HUDEP-2 (cell line): ENCODE data around the gene CALR.

Source experiments
- DNase-seq, 76 experiments: peaks; one replicate each; lab custom pipeline; 2025; ENCODE audit not compliant: unreplicated experiment in 76 of 76; lab: John Stamatoyannopoulos, UW

CALR gene

DNA sequence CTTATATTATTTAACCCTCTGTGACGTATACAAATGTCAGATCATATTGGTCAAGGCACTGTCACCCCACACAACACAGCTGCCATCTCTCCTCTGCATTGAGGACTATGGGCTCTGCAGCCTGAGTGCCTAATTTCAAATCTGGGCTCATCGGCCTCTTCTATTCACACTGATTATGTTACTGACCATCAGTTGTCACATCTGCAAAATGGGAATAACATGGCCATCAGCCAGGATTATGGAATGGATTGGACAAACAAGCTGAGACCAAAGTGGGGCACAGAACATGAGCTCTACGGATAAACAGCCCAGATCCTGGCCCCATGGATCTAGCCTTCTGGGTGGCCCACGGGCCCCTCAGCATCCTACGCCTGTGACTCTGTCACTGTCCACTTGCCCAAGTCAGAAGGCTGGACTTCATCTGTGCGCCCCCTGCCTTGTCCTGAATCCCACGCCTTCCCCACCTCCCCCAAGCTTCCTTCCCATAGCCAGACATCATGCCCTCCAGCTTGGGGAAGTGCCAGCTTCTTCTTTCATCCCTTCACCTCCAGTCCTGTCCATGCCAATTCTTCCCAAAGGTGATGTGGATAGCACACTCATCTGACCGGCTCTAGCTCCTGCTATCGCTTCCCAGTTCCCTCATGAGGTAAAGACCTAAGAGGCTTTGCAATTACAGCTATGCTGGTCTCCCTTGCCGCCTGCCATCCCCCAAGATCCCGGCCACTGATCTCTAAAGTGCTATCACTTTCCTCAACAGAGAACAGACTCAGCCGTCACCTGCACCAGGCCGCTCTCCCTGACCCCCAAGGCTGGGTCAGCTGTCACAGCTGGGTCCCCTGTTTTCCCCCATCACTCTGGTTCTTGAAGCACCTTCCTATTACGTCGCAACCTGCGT lies 5.8 kb upstream of the CALR start:
- DNase-seq: peak in 4 of 76 experiments; percentile 24 to 56 (median 42)

DNA sequence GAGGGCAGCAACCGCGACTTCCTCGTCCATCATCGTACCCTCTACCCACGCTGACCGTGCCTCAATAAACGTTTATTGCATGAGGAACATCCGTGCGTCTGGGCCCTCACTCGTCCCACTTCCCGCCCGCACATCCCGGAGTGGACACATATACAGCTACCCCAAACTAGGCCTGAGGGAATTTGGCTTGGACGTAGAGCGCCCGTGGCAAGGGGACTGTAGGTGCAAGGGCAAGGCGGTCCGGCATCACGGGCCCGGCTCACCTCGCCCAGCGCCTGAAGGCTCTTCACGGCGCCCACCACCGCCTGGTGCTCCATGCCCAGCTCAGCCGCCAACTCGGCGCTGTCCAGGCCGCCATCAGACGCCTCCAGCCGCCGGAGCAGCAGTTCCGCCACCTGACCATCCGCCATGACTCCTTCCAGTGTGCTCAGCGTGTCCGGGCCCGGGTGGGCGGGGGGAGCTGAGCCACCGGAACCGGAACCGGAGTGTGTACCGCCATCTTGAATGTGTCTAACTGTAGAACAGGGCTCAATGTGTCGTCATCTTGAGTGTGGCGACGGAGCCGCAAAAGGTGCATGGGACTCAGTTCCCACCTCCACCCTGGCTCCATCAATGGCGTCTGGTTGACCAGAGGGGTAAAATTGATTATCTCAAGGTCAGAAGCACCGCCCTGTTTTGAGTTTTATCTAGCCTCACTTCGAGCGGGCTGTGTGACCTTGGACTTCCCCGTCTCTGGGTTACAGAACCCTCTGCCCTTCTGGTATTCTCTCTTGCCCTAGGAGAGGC lies 4.9 kb upstream of the CALR start, which contains the start of gene FARSA:
Gene FARSA, minus strand, starts transcription at position 425 of the 786 bp plus-strand sequence. Its CDS starts 15 bp downstream, at position 410.
- peak in 74 of 76 experiments; percentile 62 to 97 (median 91) for DNase-seq

DNA sequence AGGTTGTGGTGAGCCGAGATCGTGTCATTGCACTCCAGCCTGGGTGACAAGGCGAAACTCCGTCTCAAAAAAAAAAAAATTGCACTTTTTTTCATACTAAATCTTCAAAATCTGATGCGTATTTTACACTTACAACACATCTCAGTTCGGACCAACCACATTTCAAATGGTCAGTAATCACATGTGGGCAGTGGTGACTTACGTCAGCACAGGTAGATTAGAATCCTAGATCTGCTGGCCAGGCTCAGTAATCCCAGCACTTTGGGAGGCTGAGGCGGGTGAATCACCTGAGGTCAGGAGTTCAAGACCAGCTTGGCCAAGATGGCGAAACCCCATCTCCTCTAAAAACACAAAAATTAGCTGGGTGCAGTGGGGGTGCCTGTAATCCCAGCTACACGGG lies 3.3 kb upstream of the CALR start:
- no peak for DNase-seq

DNA sequence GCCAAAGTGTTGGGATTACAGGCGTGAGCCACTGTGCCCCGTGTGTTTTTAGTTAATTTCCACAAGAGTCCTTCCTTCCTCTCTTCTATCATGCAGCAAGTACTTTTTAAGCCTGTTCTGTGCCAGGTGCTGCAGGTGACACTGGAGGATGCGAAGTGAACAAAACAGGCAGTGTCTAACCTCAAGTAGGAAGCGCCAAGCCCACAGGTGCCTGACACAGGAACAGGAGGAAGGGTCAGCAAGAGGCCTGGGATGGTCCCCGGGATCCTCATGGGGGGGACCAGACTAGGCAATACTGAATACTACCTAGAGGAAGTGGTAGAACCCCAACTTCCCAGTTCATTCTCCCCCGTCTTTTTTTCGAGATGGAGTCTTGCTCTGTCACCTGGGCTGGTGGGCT lies 1.8 kb upstream of the CALR start:
- DNase-seq: peak in 1 of 76 experiments; percentile 41

DNA sequence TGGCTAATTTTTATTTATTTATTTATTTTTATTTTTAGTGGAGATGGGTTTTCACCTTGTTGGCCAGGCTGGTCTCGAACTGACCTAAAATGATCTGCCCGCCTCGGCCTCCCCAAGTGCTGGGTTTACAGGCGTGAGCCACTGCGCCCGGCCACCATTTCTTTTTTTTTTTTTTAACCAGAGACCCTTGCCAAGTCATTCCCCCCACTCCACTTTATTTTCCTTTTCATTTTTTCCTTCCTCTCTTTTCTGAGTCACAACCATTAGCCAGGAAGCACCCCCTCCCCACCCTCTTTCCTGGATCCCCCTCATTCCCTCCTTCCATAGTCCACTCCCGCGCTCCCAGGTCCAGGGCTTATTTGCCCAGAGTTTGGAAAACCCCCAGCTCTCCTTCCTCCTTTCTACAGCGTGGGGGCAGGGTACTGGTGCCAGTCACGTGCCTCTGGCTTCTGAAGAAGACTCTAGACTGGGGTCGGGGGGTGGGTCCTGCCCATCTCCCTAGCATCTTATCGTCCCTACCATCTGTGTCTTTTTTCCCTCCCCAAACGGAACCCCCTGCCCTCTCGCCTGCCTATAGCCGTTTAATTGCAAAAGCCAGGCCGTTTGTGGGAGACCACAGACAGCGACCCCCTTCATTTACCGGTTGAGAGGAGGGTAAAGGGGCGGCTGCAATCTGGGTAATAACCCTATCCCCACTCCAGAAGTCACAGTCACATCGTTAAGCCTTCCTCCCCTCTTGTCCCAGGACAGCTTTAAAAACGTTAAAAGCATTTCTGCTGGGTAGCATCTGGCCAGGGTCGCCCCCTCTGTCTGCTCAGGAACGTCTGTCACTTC lies 1.1 kb upstream of the CALR start:
- DNase-seq: peak in 66 of 76 experiments; percentile 29 to 98 (median 66)

DNA sequence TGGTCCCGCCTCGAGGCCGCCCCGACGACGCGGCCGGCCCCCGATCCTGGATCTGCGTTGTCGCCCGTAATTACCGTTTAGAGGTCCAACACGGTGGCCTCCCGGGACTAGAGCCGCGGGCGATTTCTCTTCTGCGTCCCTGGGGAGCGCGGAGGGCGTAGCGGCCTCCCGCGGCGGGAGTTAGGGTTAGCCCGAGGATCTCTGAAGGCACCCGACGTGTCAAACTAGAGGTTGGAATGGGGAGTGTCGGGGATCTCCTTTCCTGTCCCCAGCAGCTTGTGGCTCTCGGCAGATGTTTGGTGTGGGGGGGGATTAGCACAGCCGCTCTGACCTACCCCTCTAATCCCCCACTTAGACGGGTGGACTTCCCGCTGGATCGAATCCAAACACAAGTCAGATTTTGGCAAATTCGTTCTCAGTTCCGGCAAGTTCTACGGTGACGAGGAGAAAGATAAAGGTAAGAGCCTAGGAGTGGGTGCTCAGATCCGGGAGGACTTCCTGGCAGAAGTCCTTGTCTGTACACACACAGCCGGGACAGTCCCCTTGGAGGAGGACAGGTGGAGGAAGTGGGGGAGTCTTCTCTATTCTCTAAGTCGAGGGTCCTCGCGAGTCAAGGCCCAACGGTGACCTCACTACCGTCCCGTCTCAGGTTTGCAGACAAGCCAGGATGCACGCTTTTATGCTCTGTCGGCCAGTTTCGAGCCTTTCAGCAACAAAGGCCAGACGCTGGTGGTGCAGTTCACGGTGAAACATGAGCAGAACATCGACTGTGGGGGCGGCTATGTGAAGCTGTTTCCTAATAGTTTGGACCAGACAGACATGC lies 581 bp downstream of the CALR start:
- peak in 20 of 76 experiments; percentile 22 to 68 (median 44) for DNase-seq

DNA sequence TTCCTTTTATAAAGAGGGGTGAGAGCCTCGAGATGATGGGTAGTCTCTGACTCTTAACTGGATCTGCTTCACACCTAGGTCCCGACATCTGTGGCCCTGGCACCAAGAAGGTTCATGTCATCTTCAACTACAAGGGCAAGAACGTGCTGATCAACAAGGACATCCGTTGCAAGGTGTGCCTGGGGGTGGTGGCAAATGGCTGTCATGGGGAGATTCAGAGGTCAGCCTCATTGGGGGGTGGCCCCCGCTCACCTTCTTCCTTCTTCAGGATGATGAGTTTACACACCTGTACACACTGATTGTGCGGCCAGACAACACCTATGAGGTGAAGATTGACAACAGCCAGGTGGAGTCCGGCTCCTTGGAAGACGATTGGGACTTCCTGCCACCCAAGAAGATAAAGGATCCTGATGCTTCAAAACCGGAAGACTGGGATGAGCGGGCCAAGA lies 1.6 kb downstream of the CALR start:
- no peak for DNase-seq

DNA sequence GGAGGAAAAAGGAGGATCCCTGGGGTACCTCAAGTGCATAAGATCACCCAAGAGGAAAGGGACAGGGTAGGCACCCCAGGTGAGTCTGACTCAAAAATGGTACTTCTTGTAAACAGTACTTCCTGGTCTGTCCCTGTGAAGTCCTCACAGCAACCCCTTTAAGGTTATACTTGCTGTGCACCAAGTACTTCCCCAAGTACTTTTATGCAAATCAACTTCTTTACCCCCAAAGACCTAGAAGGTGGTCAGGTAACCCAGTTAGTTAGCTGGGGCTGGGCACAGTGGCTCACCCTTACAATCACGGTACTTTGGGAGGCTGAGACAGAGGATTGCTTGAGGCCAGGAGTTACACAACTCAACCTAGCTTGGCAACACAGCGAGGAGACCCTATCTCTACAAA lies 2.5 kb downstream of the CALR start:
- DNase-seq: no peak

DNA sequence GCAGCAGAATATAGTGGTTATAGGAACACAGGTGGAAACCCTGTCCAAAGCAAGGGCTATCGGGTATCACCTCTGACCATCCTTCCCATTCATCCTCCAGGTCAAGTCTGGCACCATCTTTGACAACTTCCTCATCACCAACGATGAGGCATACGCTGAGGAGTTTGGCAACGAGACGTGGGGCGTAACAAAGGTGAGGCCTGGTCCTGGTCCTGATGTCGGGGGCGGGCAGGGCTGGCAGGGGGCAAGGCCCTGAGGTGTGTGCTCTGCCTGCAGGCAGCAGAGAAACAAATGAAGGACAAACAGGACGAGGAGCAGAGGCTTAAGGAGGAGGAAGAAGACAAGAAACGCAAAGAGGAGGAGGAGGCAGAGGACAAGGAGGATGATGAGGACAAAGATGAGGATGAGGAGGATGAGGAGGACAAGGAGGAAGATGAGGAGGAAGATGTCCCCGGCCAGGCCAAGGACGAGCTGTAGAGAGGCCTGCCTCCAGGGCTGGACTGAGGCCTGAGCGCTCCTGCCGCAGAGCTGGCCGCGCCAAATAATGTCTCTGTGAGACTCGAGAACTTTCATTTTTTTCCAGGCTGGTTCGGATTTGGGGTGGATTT lies 5.1 kb downstream of the CALR start:
- DNase-seq: no peak

DNA sequence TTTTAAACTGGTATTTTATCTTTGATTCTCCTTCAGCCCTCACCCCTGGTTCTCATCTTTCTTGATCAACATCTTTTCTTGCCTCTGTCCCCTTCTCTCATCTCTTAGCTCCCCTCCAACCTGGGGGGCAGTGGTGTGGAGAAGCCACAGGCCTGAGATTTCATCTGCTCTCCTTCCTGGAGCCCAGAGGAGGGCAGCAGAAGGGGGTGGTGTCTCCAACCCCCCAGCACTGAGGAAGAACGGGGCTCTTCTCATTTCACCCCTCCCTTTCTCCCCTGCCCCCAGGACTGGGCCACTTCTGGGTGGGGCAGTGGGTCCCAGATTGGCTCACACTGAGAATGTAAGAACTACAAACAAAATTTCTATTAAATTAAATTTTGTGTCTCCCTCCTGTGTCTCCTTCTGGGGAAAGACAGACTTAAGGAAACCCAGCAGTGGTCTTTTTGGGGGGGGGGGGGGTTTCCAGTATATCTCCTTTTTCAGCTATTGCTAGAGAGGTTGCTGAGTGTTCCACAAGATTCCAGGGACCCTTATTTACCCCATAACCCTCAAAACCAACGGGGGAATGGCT lies 5.8 kb downstream of the CALR start:
- DNase-seq: no peak

DNA sequence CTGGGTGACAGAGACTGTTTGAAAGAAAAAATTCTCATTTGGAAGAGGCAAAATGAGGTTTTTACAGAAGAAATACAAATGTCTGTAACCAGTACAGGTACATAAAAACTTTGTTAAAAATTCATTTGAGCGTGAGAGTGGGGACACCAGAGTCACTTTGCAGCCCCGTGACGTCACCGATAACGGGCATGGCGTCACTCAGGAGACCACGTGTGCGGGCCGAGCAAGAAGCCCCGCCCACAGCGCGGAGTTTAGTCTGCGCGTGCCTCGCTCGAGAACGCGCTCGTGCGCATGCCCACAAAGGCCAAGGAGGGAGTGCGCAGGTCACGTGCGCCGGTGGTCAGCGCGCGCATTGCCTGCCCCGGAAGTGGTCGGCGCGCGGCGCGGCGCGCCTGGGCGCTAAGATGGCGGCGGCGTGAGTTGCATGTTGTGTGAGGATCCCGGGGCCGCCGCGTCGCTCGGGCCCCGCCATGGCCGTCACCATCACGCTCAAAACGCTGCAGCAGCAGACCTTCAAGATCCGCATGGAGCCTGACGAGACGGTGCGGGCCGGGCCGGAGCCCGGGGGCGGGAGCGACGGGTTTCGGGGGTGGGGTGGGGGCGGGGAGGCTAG lies 7.2 kb downstream of the CALR start, which contains the start of gene RAD23A:
Gene RAD23A, plus strand, starts transcription at position 384 of the 613 bp plus-strand sequence. Its CDS starts 87 bp downstream, at position 471.
- peak in 75 of 76 experiments; percentile 72 to 100 (median 99) for DNase-seq

DNA sequence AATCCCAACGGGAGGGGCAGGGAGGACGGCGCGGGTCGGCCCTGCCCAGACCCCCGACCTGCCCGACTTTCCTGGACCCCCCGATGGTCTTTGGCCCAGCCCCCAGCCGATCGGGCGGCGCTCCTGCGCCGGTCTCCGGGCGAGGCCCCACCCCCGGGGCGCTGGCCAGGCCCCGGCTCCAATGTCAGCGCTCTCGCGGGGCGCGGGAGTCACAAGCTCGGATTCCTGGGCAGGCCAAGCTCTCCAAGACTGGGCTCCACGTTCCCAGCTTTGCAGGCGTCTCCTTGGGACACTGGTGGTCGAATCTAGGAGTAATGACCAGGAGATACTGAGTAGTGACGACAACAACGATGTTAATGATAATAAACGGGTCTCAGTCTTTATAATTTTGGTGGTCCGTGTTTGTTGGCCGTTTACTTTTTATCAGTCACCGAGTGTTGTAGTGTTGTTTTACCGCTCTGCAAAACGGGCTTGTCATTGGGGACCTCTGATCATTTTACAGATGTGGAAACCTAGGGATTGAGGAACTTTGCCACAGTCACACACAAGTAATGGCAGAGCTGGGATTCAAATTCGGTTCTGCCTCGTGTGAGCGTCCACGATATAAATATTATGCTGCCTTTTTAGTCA lies 7.8 kb downstream of the CALR start:
- peak in 64 of 76 experiments; percentile 35 to 81 (median 68) for DNase-seq

DNA sequence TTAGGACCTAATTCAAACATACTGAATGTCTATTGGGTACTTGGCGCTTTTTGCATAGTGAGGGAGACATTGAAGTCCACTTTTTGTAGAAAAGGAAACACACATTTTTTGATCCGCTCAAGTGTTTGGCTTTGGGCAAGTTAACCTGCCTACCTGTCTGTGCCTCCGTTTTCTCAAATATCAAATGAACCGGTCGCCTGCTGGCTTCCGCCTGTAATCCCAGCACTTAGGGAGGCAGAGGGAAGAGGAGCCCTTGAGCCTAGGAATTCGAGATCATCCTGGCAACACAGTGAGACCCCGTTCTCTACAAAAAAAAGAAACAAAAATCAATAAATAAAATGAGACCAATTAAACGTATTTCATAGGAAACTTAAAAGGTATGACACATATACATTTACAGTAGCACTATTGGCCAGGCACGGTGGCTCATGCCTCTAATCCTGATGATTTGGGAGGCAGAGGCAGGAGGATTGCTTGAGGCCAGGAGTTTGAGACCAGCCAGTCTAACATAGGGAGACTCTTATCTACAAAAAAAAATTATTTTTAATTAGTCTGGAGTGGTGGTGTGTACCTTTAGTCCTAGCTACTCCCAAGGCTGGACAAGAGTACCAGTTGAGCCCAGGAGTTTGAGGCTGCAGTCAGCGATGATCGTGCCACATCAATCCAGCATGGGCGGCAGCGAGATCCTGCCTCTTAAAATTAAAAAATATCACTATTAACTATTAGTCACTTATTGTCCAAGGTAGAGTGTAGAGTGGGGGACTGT lies 8.5 kb downstream of the CALR start:
- DNase-seq: peak in 2 of 76 experiments; percentile 41 to 50

DNA sequence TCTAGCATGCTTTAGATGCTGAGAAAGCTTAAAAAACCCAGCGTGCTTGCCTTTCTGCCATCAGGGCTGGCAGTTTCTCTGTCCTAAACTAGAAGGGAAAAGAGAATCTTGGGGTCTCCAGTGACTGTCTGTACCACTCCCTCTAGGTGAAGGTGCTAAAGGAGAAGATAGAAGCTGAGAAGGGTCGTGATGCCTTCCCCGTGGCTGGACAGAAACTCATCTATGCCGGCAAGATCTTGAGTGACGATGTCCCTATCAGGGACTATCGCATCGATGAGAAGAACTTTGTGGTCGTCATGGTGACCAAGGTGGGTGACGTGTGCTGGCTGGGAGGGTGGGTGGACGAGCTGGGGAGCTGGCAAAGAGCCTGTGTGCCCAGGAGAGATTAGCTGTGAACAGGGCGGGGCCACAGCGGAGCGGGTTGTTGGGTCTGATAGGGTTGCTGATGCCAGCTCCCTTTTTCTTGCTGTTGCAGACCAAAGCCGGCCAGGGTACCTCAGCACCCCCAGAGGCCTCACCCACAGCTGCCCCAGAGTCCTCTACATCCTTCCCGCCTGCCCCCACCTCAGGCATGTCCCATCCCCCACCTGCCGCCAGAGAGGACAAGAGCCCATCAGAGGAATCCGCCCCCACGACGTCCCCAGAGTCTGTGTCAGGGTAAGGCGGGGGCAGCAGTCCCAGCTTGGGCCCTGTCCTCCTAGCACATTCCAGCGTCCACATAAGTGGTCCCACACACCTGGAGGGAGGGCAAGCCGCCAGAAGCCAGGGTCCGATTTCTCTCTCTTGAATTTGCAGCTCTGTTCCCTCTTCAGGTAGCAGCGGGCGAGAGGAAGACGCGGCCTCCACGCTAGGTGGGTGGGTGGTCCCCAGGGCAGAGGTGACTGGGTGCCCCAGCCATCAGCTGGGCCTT lies 9.5 kb downstream of the CALR start:
- DNase-seq: peak in 75 of 76 experiments; percentile 76 to 100 (median 99)

DNA sequence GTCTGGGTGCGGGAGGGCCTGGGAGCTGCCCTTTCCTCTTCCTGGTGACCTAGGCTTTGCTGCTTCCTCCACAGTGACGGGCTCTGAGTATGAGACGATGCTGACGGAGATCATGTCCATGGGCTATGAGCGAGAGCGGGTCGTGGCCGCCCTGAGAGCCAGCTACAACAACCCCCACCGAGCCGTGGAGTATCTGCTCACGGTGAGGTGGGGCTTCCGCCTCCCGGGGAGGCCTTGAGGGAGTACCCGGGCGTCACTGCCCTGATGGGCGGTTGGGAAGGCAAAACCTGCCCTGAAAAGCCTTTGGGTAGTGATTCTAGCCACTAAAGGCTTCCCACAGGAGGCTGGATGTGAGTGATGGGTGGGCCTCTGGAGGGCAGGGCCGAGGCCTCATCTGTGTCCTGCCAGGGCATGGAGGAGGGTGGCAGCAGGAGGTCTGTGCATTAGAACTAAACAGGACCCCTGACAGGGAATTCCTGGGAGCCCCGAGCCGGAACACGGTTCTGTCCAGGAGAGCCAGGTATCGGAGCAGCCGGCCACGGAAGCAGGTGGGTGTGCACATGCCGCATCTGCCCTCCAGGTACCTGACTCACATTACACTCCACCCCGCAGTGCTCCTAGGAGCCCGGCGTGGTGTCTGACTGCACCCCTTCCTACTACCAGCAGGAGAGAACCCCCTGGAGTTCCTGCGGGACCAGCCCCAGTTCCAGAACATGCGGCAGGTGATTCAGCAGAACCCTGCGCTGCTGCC lies 10.4 kb downstream of the CALR start:
- peak in 1 of 76 experiments; percentile 10 for DNase-seq
